Daoy (cell line): Measurements from ENCODE around the gene RPS18. TPM values are rescaled to one million over a fixed set of nuclear protein-coding genes. Genes with fewer than 3 reads are reported as not detected.
"Not testable (repeated sequence)": the region's sequence is repeated elsewhere in the genome, so short reads cannot be mapped to it uniquely, and the experiment has no call there.

Experiments
- DNase-seq: peaks from one replicate; pipeline ENCODE4 v3.0.0-alpha.2; 2015; ENCODE audit warnings: low read depth
- total RNA-seq: library from RNA; depleted of rRNA; stranded (reverse); fragments of >200 nt; shearing (Covaris generic); gene quantifications from 2 replicates; pipeline ENCODE4 v1.2.3, GENCODE V29; 2014; rRNA removed

The RPS18 gene
- total RNA-seq: 5,669 and 7,419 TPM in 2 replicates

GRCh38 chr6:33271468-33272274 is at the start of gene RPS18, which contains the start of gene VPS52:
TSS of gene RPS18 (plus strand) at chr6:33272075. CDS start at chr6:33272120, 45 bp downstream.
TSS of gene VPS52 (minus strand) at chr6:33271876. CDS start at chr6:33271675, 201 bp downstream.
- DNase-seq: peak; percentile 99

- DNase-seq: not testable (repeated sequence)
These were observed 45.3 kb upstream of the RPS18 start for GRCh38 chr6:33226503-33227120.

GRCh38 chr6:33235221-33235634 is 36.6 kb upstream of the RPS18 start:
- DNase-seq: no peak

- DNase-seq: no peak
These were observed 35.5 kb upstream of the RPS18 start for GRCh38 chr6:33236328-33236727.

GRCh38 chr6:33236852-33237251 is 35.0 kb upstream of the RPS18 start:
- DNase-seq: no peak

- DNase-seq: no peak
These were observed 34.1 kb upstream of the RPS18 start for GRCh38 chr6:33237741-33238140.

GRCh38 chr6:33241968-33242367 is 29.9 kb upstream of the RPS18 start:
- no peak for DNase-seq

- DNase-seq: no peak
These were observed 28.4 kb upstream of the RPS18 start for GRCh38 chr6:33243476-33243875.

- peak; percentile 93 for DNase-seq
These were observed 23.8 kb upstream of the RPS18 start for GRCh38 chr6:33247977-33248642.

- DNase-seq: peak; percentile 76
These were observed 23.3 kb upstream of the RPS18 start for GRCh38 chr6:33248643-33248931.

GRCh38 chr6:33248932-33249731 is 22.7 kb upstream of the RPS18 start:
- peak; percentile 100 for DNase-seq

- peak; percentile 82 for DNase-seq
These were observed 21.9 kb upstream of the RPS18 start for GRCh38 chr6:33249732-33250630.

- DNase-seq: no peak
These were observed 21.1 kb upstream of the RPS18 start for GRCh38 chr6:33250731-33251130.

- DNase-seq: no peak
These were observed 20.4 kb upstream of the RPS18 start for GRCh38 chr6:33251395-33252012.

- no peak for DNase-seq
These were observed 19.1 kb upstream of the RPS18 start for GRCh38 chr6:33252759-33253158.

GRCh38 chr6:33254591-33254990 is 17.3 kb upstream of the RPS18 start:
- no peak for DNase-seq

- DNase-seq: no peak
These were observed 12.8 kb upstream of the RPS18 start for GRCh38 chr6:33259032-33259431.

GRCh38 chr6:33262490-33262889 is 9.4 kb upstream of the RPS18 start:
- not testable (repeated sequence) for DNase-seq

- no peak for DNase-seq
These were observed 7.9 kb upstream of the RPS18 start for GRCh38 chr6:33264015-33264414.

- no peak for DNase-seq
These were observed 783 bp upstream of the RPS18 start for GRCh38 chr6:33271117-33271467.
